T-cell (primary cell): ENCODE measurements around the gene KCNK4. TPM values are rescaled to one million over a fixed set of nuclear protein-coding genes. Genes with fewer than 3 reads are reported as not detected.
A peak's percentile ranks its signal among the peaks of the same experiment; 100 is the strongest.

ENCODE experiments used
- ATAC-seq, 4 experiments: fragments of 200-7000 bp in 3 of 4; fragments of 150-1000 bp in 1 of 4; cut with Tn5 transposase; replicated peaks in 1 of 4; 1 replicate in 3 of 4; 2 replicates in 1 of 4; pipeline ENCODE4 v1.10.0; 2021; ENCODE audit warnings: moderate library complexity in 3 of 4, mild to moderate bottlenecking in 2 of 4, moderate number of reproducible peaks in 1 of 4
- CTCF ChIA-PET, 2 donors: fragments of 300-600 bp; sonication (Branson Sonifier 250); formaldehyde crosslinking; loops; one replicate each; lab custom pipeline; 2022; ENCODE audit warnings: antibody characterized with exemption in 2 of 2; lab: Charles Lee
- POLR2A ChIA-PET, 2 donors: fragments of 300-600 bp; sonication (Branson Sonifier 250); formaldehyde crosslinking; loops; one replicate each; lab custom pipeline; 2022; ENCODE audit warnings: antibody characterized with exemption in 2 of 2; lab: Charles Lee
- DNase-seq, 35 experiments: peaks; one replicate each; pipeline versions ENCODE4 v3.0.0 to v3.0.0-alpha.2; 2013 to 2023
- H3K27ac ChIP-seq: one replicate; pipeline ENCODE4 v1.5.1; 2013; ENCODE audit warnings: low read length
- H3K27me3 ChIP-seq, 2 experiments: replicated peaks in 1 of 2; 1 replicate in 1 of 2; 2 replicates in 1 of 2; pipeline versions ENCODE4 v1.6.1 to v1.7.0; 2013; ENCODE audit warnings: low read length in 1 of 2, mixed read lengths in 1 of 2; ENCODE audit not compliant: control insufficient read depth in 2 of 2, insufficient read depth in 2 of 2; ENCODE audit errors: extremely low read depth in 1 of 2
- H3K36me3 ChIP-seq, 2 donors: 1 replicate in 1 of 2; 2 replicates in 1 of 2; pipeline versions ENCODE4 v1.6.1 to v1.7.0; 2013; ENCODE audit warnings: low read length in 1 of 2; ENCODE audit not compliant: control insufficient read depth in 2 of 2, insufficient read depth in 1 of 2; ENCODE audit errors: extremely low read depth in 1 of 2
- H3K4me1 ChIP-seq, 2 experiments: 1 replicate in 1 of 2; 2 replicates in 1 of 2; pipeline versions ENCODE4 v1.6.1 to v1.7.0; 2013; ENCODE audit warnings: low read length in 2 of 2, mixed read lengths in 1 of 2; ENCODE audit not compliant: insufficient read depth in 2 of 2, control insufficient read depth in 1 of 2; ENCODE audit errors: extremely low read depth in 1 of 2
- H3K4me3 ChIP-seq, 2 donors: 1 replicate in 1 of 2; 2 replicates in 1 of 2; pipeline versions ENCODE4 v1.5.1 to v1.7.0; 2013; ENCODE audit warnings: mild to moderate bottlenecking in 2 of 2, low read length in 1 of 2, moderate library complexity in 1 of 2; ENCODE audit not compliant: control insufficient read depth in 1 of 2; ENCODE audit errors: extremely low read depth in 1 of 2
- H3K9me3 ChIP-seq: 2 replicates; pipeline ENCODE4 v1.7.0; 2013
- H3K27ac Mint-ChIP-seq, 2 donors: one replicate each; pipeline ENCODE4 v1.8.0; 2020 to 2021; ENCODE audit warnings: mild to moderate bottlenecking in 2 of 2, mixed read lengths in 2 of 2
- H3K27me3 Mint-ChIP-seq, 2 donors: one replicate each; pipeline ENCODE4 v1.8.0; 2021 to 2022; ENCODE audit warnings: mixed read lengths in 2 of 2
- H3K36me3 Mint-ChIP-seq: one replicate; pipeline ENCODE4 v1.8.0; 2021; ENCODE audit warnings: mixed read lengths
- H3K4me1 Mint-ChIP-seq, 3 donors: one replicate each; pipeline ENCODE4 v1.8.0; 2020 to 2022; ENCODE audit warnings: mixed read lengths in 3 of 3, mild to moderate bottlenecking in 1 of 3
- H3K4me3 Mint-ChIP-seq, 3 donors: one replicate each; pipeline ENCODE4 v1.8.0; 2020 to 2022; ENCODE audit warnings: mild to moderate bottlenecking in 3 of 3, mixed read lengths in 3 of 3, moderate library complexity in 3 of 3
- H3K9me3 Mint-ChIP-seq, 3 donors: one replicate each; pipeline ENCODE4 v1.8.0; 2020 to 2022; ENCODE audit warnings: mixed read lengths in 3 of 3
- WGBS: methylation state at CpG from one replicate; pipeline ENCODE4 v1.1.5; 2013; ENCODE audit warnings: missing lambda C conversion rate; ENCODE audit not compliant: insufficient coverage; 5-methylcytosine and 5-hydroxymethylcytosine counted together
- total RNA-seq, 35 experiments: library from RNA in 6 of 35; stranded (reverse) in 6 of 35; fragments of 120-200 nt in 1 of 35; gene quantifications; one replicate each; pipeline versions ENCODE4 v1.2.1 to v1.2.4 and lab custom pipeline; 2013 to 2026

The KCNK4 gene
- total RNA-seq, 5 donors from 2014 or later (not counting 1 experiment from before 2014, with no cell fraction given) = 0.22 to 0.35 (median 0.33) TPM; not detected in 2

DNA sequence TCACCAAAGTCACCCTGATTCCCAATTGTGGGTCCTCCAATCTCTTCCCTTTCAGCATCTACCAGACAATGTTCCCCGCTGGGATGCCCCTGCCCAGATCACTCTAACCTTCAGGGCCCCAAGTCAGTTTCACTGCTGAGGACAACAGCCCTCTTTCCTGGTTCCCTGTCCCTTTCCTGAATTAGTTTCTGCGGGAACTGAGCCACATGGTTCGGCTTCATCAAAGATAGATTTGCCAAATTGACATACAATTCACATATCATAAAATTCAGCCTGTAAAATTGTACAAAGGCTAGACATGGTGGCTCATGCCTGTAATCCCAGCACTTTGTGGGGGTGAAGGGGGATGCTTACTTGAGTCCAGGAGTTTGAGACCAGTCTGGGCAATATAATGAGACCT lies 36.9 kb downstream of the KCNK4 start:
- H3K27me3 ChIP-seq = no peaks in the 10 kb centered on the region
- no peaks in the 10 kb centered on the region for H3K9me3 ChIP-seq
- Mint-ChIP-seq H3K36me3 (no peaks in the 10 kb centered on the region), H3K9me3 (no peaks in the 10 kb centered on the region), H3K27me3 (no peaks in the 10 kb centered on the region), H3K27ac (no peak overlapping the region), H3K4me3 (no peak overlapping the region), H3K4me1 (peaks cover 6 to 10% (median 8%) of the 10 kb centered on the region in 3 donors)
- no peak overlapping the region for H3K27ac ChIP-seq
- peaks cover 0 to 18% of the 10 kb centered on the region in 2 experiments for H3K4me1 ChIP-seq
- H3K36me3 ChIP-seq = peaks cover 0 to 6% of the 10 kb centered on the region in 2 donors
- 93% methylated on average over 2 of the region's 3 CpGs for WGBS
- ATAC-seq (no peak), DNase-seq (no peak)
- ChIA-PET CTCF (interaction anchor here in 1 of 2 donors (0.7 kb wide), 1 partner anchor 673 kb away, joined by 3 read pairs; no protein-coding TSS in a partner anchor), POLR2A (no interaction called here)
- no peak overlapping the region for H3K4me3 ChIP-seq

DNA sequence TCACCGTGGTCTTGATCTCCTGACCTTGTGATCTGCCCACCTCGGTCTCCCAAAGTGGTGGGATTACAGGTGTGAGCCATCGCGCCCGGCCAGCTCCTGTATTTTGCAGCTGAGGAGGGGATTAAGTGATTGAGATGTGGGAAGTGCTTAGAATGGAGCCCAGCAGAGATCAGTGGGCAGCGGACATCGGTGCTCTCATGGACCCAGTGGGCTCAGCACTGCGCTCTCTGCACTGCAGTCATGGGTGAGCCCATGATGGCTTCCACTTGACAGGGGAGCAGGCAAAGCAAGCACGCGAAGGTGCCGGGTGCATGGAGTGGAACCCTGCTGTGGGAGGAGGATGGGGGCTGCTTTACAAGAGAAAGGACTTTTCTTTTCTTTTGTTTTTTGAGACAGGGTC lies 39.8 kb downstream of the KCNK4 start:
- ATAC-seq = no peak
- ChIA-PET CTCF (interaction anchor here (0.8 to 2.7 kb wide), 3 partner anchors 12 to 126 kb away, joined by 4 to 41 read pairs (median 11); partner anchors contain the start of genes PRDX5 (in 1 of the 2) and TRMT112 (in 1 of the 2)), POLR2A (interaction anchor here in 1 of 2 donors (0.7 kb wide), 1 partner anchor 432 kb away, joined by 3 read pairs; no protein-coding TSS in a partner anchor)
- no peak for DNase-seq
- H3K27ac ChIP-seq = no peak overlapping the region
- no peaks in the 10 kb centered on the region for H3K9me3 ChIP-seq
- 96% methylated on average over 10 of the region's 11 CpGs for WGBS
- H3K36me3 Mint-ChIP-seq = peaks cover 2% of the 10 kb centered on the region
- H3K9me3 Mint-ChIP-seq = no peaks in the 10 kb centered on the region
- H3K27ac Mint-ChIP-seq = no peak overlapping the region
- H3K4me1 Mint-ChIP-seq = peaks cover 6 to 13% (median 8%) of the 10 kb centered on the region in 3 donors
- H3K27me3 ChIP-seq = no peaks in the 10 kb centered on the region
- H3K36me3 ChIP-seq = peaks cover 3 to 7% of the 10 kb centered on the region in 2 donors
- H3K27me3 Mint-ChIP-seq = no peaks in the 10 kb centered on the region
- no peak overlapping the region for H3K4me3 ChIP-seq
- H3K4me1 ChIP-seq = peaks cover 0 to 18% of the 10 kb centered on the region in 2 experiments
- no peak overlapping the region for H3K4me3 Mint-ChIP-seq

DNA sequence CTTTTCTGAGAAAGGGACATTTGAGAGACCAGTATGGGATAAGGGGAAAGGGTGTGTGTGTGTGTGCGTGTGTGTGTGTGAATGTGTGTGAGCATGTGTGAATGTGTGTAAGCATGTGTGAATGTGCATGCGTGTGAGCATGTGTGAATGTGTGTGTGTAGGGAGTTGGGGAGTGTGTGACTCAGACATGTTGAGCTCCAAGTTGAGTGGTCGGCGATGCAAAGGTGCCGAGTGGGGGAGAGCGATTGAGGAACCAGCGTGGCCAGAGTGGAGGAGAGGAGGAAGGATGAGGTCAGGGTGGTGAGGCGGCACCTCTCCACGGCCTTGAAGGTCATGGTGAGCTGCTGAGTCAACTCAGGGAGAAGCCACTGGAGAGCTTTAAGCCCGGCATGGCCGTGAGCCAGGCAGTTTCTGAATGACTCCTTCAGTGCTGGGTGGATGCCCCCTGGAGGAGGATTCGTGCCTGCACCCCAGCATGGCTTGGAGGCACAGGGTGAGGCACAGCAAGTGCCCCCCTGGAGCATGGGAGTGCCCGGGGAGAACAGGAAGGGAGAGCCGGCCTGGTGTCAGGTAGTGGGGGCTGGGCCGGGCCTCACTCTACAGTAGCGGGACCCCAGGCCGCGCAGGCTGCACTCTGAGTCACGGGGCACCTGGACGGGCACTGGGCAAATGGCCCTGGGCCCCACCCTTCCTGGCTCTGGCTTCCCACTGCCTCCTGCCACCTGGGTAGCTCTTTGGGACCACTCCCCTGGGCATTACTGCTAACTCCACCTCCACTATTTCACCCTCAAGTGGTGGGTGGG lies 40.7 kb downstream of the KCNK4 start:
- 22% methylated on average over 18 of the region's 20 CpGs for WGBS
- Mint-ChIP-seq H3K27ac (peak overlapping the region; percentile 4 to 21), H3K9me3 (no peaks in the 10 kb centered on the region), H3K27me3 (no peaks in the 10 kb centered on the region), H3K4me3 (no peak overlapping the region), H3K4me1 (peaks cover 8 to 16% (median 8%) of the 10 kb centered on the region in 3 donors), H3K36me3 (peaks cover 2% of the 10 kb centered on the region)
- H3K9me3 ChIP-seq = no peaks in the 10 kb centered on the region
- no peak overlapping the region for H3K27ac ChIP-seq
- H3K27me3 ChIP-seq = no peaks in the 10 kb centered on the region
- ATAC-seq (peak; percentile 78 to 93 (median 88)), DNase-seq (peak in 34 of 35 experiments; percentile 40 to 80 (median 62))
- CTCF ChIA-PET = interaction anchor here (0.6 to 2.7 kb wide), 6 partner anchors 12 to 147 kb away, joined by 3 to 41 read pairs (median 4); partner anchors contain the start of genes PRDX5 (in 2 of the 2) and TRMT112 (in 1 of the 2)
- H3K4me1 ChIP-seq = peaks cover 0 to 18% of the 10 kb centered on the region in 2 experiments
- no peak overlapping the region for H3K4me3 ChIP-seq
- POLR2A ChIA-PET = interaction anchor here in 1 of 2 donors (0.7 kb wide), 1 partner anchor 14 kb away, joined by 3 read pairs; the partner anchor contains the start of gene PRDX5
- peaks cover 3 to 7% of the 10 kb centered on the region in 2 donors for H3K36me3 ChIP-seq

DNA sequence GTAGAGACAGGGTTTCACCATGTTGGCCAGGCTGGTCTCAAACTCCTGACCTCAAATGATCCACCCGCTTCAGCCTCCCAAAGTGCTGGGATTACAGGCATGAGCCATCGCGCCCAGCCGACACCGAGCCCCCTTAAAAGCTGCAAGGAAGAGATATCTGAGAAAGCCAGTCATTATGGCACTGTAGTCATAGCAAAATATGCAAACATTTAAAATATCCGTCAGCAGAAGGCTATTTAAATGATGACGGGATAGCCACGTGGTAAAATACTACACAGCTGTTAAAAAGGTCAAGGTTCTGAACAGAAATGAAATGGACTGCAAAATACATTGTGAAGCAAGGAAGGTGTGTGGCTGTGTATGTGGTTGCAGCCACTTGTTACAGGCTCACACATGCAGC lies 42.5 kb downstream of the KCNK4 start:
- no peaks in the 10 kb centered on the region for H3K9me3 Mint-ChIP-seq
- H3K4me1 ChIP-seq = peaks cover 0 to 21% of the 10 kb centered on the region in 2 experiments
- no peak for DNase-seq
- ChIA-PET CTCF (interaction anchor here in 1 of 2 donors (2.7 kb wide), 1 partner anchor 16 kb away, joined by 41 read pairs; the partner anchor contains the start of genes PRDX5 and TRMT112), POLR2A (interaction anchor here in 1 of 2 donors (0.7 kb wide), 1 partner anchor 324 kb away, joined by 4 read pairs; no protein-coding TSS in a partner anchor)
- H3K4me3 ChIP-seq = no peak overlapping the region
- WGBS = 100% methylated on average over 6 of the region's 8 CpGs
- H3K9me3 ChIP-seq = no peaks in the 10 kb centered on the region
- H3K27me3 Mint-ChIP-seq = no peaks in the 10 kb centered on the region
- peaks cover 8 to 26% (median 16%) of the 10 kb centered on the region in 3 donors for H3K4me1 Mint-ChIP-seq
- H3K36me3 Mint-ChIP-seq = peaks cover 12% of the 10 kb centered on the region
- H3K4me3 Mint-ChIP-seq = no peak overlapping the region
- no peak overlapping the region for H3K27ac Mint-ChIP-seq
- H3K27ac ChIP-seq = no peak overlapping the region
- ATAC-seq = no peak
- H3K36me3 ChIP-seq = peaks cover 3 to 16% of the 10 kb centered on the region in 2 donors
- H3K27me3 ChIP-seq = no peaks in the 10 kb centered on the region

DNA sequence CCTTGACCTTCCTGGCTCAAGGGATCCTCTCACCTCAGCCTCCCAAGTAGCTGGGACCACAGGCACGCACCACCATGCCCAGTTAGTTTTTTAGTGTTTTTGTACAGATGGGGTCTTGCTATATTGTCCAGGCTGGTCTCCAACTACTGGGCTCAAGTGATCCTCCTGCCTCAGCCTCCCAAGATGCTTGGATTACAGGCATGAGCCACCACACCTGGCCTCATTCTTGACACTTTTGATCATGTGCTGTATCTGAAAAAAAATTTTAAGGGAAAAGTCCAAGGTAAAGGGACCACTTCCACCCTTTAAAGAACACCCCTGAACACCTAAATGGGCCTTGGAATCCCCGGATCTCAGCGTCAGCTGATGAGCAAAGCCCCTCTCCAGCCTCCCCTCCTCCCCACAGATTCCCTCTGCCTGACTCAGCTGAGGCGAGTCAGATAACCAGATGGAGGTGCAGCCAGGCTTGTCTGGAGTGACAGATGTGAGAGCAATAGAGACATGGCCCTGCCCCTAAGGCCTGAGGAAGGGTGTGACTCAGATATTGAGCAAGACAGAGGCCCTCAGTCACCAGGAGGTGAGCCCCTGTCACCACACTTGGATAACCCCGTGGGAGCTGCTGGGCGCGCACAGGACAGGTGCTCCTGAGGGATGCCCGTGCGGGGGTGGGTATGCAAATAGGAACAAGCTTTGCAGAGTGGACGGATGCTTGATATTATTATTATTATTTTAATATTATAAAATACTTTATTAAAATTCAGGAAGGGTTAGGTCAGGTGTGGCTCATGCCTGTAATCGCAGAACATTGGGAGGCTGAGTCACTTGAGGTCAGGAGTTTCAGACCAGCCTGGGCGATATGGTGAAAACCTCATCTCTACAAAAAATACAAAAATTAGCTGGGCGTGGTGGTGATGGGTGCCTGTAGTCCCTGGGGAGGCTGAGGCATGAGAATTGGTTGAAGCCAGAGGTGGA lies 43.9 kb downstream of the KCNK4 start:
- ATAC-seq (no peak), DNase-seq (no peak)
- peaks cover 3 to 21% of the 10 kb centered on the region in 2 donors for H3K36me3 ChIP-seq
- H3K36me3 Mint-ChIP-seq = peaks cover 17% of the 10 kb centered on the region
- H3K4me1 ChIP-seq = peaks cover 8 to 36% of the 10 kb centered on the region in 2 experiments
- H3K4me3 Mint-ChIP-seq = no peak overlapping the region
- H3K27ac ChIP-seq = no peak overlapping the region
- peaks cover 21 to 38% (median 28%) of the 10 kb centered on the region in 3 donors for H3K4me1 Mint-ChIP-seq
- ChIA-PET CTCF (interaction anchor here in 1 of 2 donors (0.6 kb wide), 1 partner anchor 29 kb away, joined by 3 read pairs; no protein-coding TSS in a partner anchor), POLR2A (interaction anchor here in 1 of 2 donors (0.7 kb wide), 1 partner anchor 1568 kb away, joined by 3 read pairs; no protein-coding TSS in a partner anchor)
- H3K9me3 ChIP-seq = no peaks in the 10 kb centered on the region
- no peaks in the 10 kb centered on the region for H3K27me3 ChIP-seq
- no peaks in the 10 kb centered on the region for H3K27me3 Mint-ChIP-seq
- whole genome bisulfite sequencing = 60% methylated on average over 3 of the region's 13 CpGs
- no peak overlapping the region for H3K4me3 ChIP-seq
- H3K9me3 Mint-ChIP-seq = no peaks in the 10 kb centered on the region
- no peak overlapping the region for H3K27ac Mint-ChIP-seq
